Mesenteric fat pad (tissue), 1 donor: ENCODE data around the gene SEL1L3. TPM values are rescaled to one million over a fixed set of nuclear protein-coding genes. Genes with fewer than 3 reads are reported as not detected.

Experiments
- DNase-seq: peaks from one replicate; pipeline ENCODE4 v3.0.0-alpha.2; 2020; ENCODE audit warnings: low spot score
- total RNA-seq: library from RNA; stranded (reverse); fragmentation: NEBNext Ultra II Directional; extraction: Animal tissue kit (Norgen Biotek cat#: 25700); gene quantifications from one replicate; pipeline ENCODE4 v1.2.1, GENCODE V29; 2021
- donor health status: DM: yes; HTN: yes; CAD: no.

Gene SEL1L3
- total RNA-seq, 1 donor from 2014 or later, result 13.7 TPM

- no peak for DNase-seq
Measured at GRCh38 chr4:25755911-25756310, 106.9 kb downstream of the SEL1L3 start.

DNA sequence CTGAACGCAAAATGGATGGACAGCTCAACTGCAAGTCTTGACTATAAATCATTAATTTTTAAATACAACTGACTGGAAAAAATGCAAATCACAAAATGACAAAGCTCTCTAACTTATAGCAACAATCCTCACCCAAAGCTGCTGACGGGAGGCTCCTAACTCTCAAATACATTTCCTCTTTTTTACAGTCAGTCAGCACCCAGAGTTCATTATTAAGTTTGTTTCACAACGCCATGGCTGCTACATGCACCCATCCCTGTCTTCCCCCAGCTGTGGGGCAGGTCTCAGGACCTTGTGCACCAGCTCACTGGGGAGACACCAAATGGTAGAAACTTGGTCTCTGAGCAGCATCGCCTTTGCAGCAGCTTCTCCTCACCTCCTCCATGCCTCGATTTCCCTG, 109.5 kb downstream of the SEL1L3 start:
- no peak for DNase-seq

DNA sequence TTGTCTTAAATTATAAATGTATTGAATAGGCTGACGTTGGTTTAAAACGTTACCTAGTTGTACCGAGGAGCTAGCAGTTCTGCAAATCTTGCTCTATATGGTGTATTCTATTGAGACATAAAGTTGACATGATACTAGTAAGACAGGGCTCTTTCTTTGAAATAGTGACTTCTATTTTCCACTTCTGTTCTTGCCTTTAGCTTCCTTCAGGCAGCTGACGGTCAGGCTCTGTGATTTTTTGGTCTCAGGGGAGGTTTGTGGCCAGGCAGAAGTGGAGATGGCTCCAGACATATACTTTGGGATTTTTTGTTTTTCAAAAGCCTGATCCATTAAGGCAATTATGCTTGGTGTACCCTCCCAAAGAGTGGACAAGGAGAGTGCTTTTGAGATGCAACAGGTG, 111.9 kb downstream of the SEL1L3 start:
- DNase-seq, result no peak

DNA sequence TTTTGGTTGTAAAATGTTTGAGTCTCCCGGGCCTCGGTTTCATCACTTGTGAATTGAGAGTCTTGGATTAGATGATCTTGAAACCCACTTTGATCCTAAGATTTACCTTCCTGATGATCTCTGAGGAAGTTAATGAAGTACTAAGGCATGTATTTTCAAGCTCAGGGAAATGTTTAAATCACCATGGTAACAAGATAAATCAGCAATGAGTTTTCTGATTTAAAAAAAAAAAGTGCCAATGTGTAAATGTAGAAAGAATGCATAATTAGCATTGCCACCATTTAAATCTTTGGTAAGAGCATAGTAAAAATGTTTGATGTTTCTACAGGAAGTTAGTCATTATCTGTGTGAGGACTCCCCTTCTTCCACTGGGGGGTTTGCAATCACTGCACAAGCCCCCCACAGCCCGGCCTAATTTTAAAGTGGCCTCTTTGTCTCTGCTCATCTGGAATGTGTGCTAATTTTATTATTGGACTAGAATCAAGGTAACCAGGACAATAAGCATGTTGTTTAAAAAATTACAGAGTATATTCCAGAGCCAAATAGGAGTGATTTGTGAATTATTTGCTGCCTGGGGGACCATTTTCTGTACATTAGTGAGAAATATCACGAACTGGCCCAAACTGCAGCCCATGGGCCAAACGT, 113.5 kb downstream of the SEL1L3 start:
- no peak for DNase-seq

GRCh38 chr4:25743971-25744370, 118.8 kb downstream of the SEL1L3 start:
- DNase-seq, result no peak

DNA sequence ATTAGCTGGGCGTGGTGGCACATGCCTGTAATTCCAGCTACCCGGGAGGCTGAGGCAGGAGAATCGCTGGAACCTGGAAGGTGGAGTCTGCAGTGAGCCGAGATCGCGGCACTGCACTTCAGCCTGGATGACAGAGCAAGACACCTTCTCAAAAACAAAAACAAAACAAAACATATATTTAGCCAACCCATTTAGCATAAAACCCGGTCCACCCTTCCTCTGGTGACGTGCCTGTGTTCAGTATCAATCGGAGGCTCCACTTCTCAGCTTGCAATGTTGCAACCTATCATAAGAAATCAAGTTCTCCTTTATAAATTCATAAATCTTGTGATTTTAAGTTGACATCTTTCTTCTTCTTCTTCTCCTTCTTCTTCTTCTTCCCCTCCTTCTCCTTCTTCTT, 133.2 kb downstream of the SEL1L3 start:
- no peak for DNase-seq

DNA sequence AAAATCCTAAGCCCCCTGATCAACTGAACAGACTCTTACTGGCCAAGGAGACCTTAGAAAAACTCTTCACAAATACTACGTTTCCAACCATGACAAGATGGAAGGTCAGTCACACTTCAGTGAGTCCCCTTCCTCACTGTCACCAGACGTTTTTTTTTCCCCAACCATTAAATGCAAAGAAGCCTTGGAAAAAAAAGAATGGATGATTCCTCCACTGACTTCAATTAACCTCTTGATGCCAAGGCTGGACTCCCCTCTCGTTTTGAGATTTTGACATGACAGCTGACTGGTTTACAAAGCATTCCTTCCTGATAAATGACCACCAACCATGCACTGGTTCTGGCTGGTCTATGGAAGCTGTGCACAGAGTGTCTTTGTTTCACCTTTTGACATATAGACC, 133.9 kb downstream of the SEL1L3 start:
- DNase-seq, result no peak

GRCh38 chr4:25727711-25728493, 134.9 kb downstream of the SEL1L3 start:
- no peak for DNase-seq

DNA sequence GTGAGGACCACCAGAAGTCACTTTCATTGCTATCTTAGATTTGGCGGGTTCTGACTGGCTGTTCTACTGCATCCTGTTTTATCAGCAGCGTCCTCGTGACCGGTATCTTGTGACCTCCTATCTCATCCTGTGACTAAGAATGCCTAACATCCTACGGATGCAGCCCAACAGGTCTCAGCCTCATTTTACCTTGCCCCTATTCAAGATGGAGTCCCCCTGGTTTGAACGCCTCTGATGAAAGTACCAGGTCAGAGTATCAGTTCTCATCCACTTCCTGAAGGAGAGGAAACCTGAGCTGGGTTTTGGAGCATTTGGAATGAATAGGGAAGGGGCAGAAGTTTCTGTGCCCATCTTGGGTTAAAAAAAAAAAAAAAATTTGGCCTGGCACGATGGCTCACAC, 136.9 kb downstream of the SEL1L3 start:
- no peak for DNase-seq

DNA sequence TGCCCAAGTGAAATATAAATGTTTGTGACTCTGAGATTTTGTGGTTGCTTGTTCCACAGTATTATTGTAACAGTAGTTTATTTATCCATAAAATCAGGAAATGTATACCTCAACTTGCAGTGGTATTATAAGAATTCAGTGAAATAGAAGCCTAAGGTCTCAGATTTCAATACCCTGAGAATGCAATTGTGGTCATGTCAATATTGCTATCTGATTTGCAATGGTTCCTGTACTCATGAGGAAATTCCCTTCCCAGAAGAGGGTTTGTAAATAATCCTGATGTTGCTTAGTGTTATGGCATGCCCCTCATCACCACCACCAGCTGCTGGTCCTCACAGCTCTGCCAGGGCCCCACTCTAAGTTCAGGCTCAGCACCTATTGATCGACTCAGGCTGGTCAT, 139.4 kb downstream of the SEL1L3 start:
- DNase-seq, result no peak

DNA sequence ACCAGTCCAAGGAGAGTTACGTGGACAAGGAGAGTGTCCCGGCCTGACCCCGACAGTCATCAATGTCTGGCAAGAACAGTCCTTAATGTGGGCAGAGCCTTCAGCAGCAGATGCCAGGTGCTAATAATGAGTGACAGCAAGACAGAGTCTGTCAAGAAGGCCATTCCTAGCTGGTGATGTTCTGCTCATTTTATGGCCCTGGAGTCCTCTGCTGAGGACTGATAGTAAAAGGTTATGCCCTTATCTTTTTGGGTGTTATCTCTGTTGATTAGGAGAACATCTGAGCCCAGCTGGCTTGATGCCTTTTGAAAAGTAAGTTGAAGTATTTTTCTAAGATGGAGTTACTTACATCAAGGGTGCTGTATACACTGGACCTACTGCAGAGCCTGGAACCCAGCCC, 139.8 kb downstream of the SEL1L3 start:
- DNase-seq, result no peak

DNA sequence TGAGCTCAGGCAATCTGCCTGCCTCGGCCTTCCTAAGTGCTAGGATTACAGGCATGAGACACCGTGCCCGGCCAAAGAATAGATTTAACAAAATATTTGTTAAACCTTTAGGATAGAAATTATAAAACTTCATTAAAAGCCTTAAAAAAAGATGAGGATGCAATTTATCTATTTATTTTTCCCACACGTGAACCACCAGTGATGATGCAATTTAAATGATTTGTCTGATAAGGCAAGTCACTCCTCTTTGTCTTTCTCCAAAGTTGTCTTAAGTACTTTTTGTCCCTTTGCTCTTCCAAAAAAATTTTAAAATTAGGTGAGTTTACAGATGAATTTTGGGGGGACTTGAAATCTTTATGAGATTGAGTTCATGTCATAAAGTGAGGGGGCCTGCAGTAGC, 149.0 kb downstream of the SEL1L3 start:
- DNase-seq, result no peak

DNA sequence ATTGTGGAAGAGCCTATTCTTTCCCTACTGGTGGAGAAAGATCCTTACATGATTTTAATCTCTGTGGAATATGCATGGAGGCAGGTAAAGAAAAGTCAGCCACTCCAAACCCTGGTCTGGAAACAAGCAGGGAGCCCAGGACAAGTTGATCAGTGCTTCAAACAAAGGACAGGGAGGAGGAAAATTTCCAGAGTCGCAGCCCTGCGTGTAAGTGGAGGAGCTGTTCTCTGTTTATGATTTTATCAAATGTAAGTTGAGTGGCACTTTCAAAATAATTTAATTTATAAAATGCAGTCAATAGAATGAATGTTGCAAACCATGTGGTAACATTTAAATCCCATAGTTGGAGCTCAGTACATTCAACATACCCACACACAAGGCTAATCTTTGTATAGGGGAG, 150.2 kb downstream of the SEL1L3 start:
- no peak for DNase-seq

DNA sequence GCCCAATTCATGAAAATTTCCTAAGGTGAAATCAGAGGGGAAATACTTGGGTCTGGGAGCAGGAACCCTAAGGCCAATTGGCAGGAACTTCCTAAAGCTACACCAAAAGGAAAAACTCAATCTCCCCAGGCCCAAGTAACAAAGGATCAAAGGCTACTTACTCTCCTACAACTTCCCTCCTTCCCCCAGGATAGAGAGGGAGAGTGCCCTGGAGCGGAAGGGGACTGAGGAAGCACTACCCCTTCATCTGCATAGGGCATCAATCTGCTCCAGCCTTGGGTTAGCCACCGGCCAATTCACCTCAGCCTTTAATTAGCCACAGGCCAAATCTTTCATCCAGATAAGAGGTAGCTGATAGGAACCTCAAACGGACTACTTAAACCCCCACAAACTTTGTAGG, 152.2 kb downstream of the SEL1L3 start:
- DNase-seq, result no peak

GRCh38 chr4:25704516-25704915, 158.3 kb downstream of the SEL1L3 start:
- DNase-seq, result no peak

- DNase-seq, result no peak
Measured at GRCh38 chr4:25703731-25704388, 158.9 kb downstream of the SEL1L3 start.

DNA sequence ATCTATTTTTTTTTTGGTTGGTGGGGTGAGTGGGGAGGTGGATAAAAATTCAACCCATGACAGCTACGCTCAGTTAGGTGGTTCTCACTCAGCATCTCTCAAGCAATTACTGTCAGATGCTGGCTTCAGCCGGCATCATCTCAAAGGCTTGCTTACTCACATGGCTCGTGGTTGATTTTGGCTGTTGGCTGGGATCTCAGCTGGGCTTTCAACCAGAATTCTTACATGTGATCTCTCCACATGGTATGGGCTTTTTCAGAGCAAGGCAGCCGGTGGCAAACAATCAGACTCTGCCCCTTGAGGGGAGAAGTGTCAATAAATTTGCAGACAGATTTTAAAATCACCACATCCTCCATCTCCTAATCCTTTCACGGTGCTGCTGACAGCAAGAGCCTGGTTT, 159.9 kb downstream of the SEL1L3 start:
- DNase-seq, result no peak

- no peak for DNase-seq
Measured at GRCh38 chr4:25700661-25701060, 162.1 kb downstream of the SEL1L3 start.

- no peak for DNase-seq
Measured at GRCh38 chr4:25697516-25697915, 165.3 kb downstream of the SEL1L3 start.
